PC-3 (cell line): ENCODE data around the gene PLAA. TPM values are rescaled to one million over a fixed set of nuclear protein-coding genes. Genes with fewer than 3 reads are reported as not detected.
A peak's percentile ranks its signal among the peaks of the same experiment; 100 is the strongest.

ENCODE experiments used
- ATAC-seq: fragments of 200-7000 bp; cut with Tn5 transposase; 2 replicates; pipeline ENCODE4 v1.9.1; 2020; ENCODE audit warnings: mild to moderate bottlenecking, moderate library complexity
- BruUV-seq: library from RNA; stranded (reverse); fragments of 400-500 nt; replicated peaks from 2 replicates; lab custom pipeline; 2021; lab: Mats Ljungman, UMichigan
- CTCF ChIA-PET: fragments of 300-600 bp; sonication (Branson Sonifier 250); formaldehyde crosslinking; loops from one replicate; lab custom pipeline; 2022; ENCODE audit warnings: antibody characterized with exemption; lab: Charles Lee
- POLR2A ChIA-PET: fragments of 300-600 bp; sonication (Branson Sonifier 250); formaldehyde crosslinking; loops from one replicate; lab custom pipeline; 2022; ENCODE audit warnings: antibody characterized with exemption; ENCODE audit not compliant: unreplicated experiment; lab: Charles Lee
- DNase-seq: peaks from one replicate; pipeline ENCODE4 v3.0.0-alpha.2; 2015
- H2AFZ ChIP-seq: fragments of 300-600 bp; sonication (generic); 2 replicates; pipeline ENCODE4 v1.6.0; 2016; ENCODE audit warnings: antibody characterized with exemption, low read length
- H3F3A ChIP-seq: fragments of 300-600 bp; sonication (generic); one replicate; pipeline ENCODE4 v1.6.0; 2017; ENCODE audit warnings: antibody characterized with exemption, low read length, control low read depth, mild to moderate bottlenecking; ENCODE audit not compliant: unreplicated experiment
- H3K27ac ChIP-seq: fragments of 300-600 bp; sonication (generic); 2 replicates; pipeline ENCODE4 v1.5.1; 2016; ENCODE audit warnings: mild to moderate bottlenecking, low read length
- H3K27me3 ChIP-seq: fragments of 300-600 bp; sonication (generic); 2 replicates; pipeline ENCODE4 v1.6.1; 2016; ENCODE audit warnings: low read length, mixed read lengths
- H3K36me3 ChIP-seq: fragments of 300-600 bp; sonication (generic); 2 replicates; pipeline ENCODE4 v1.6.1; 2016; ENCODE audit warnings: low read depth, mixed run types, low read length, mixed read lengths
- H3K4me1 ChIP-seq: fragments of 300-600 bp; sonication (generic); 2 replicates; pipeline ENCODE4 v1.5.1; 2016; ENCODE audit warnings: low read length; ENCODE audit not compliant: insufficient read depth
- H3K4me2 ChIP-seq: fragments of 300-600 bp; sonication (generic); 2 replicates; pipeline ENCODE4 v1.6.0; 2016; ENCODE audit warnings: low read length
- H3K4me3 ChIP-seq: fragments of 300-600 bp; sonication (generic); 2 replicates; pipeline ENCODE4 v1.5.1; 2016; ENCODE audit warnings: mild to moderate bottlenecking, low read length, mixed read lengths
- H3K79me2 ChIP-seq: fragments of 300-600 bp; sonication (generic); 2 replicates; pipeline ENCODE4 v1.6.1; 2017; ENCODE audit warnings: low read length, mixed read lengths
- H3K9ac ChIP-seq: fragments of 300-600 bp; sonication (generic); 2 replicates; pipeline ENCODE4 v1.6.0; 2016; ENCODE audit warnings: mild to moderate bottlenecking, low read length
- H3K9me2 ChIP-seq: fragments of 300-600 bp; sonication (generic); replicated peaks from 2 replicates; pipeline ENCODE4 v1.6.1; 2016; ENCODE audit warnings: mixed run types, low read length, mixed read lengths
- H3K9me3 ChIP-seq: fragments of 300-600 bp; sonication (generic); 2 replicates; pipeline ENCODE4 v1.6.1; 2016; ENCODE audit warnings: low read length, mixed read lengths
- H4K20me1 ChIP-seq: fragments of 300-600 bp; sonication (generic); 2 replicates; pipeline ENCODE4 v1.6.1; 2016; ENCODE audit warnings: low read length, mixed read lengths
- CTCF ChIP-seq: fragments of 300-600 bp; sonication (generic); conservative IDR thresholded peaks from 2 replicates; pipeline ENCODE4 v1.5.1; 2017; ENCODE audit warnings: antibody characterized with exemption, low read depth, mild to moderate bottlenecking, low read length
- EZH2 ChIP-seq: fragments of 300-600 bp; sonication (generic); IDR thresholded peaks from one replicate; pipeline ENCODE4 v1.6.1; 2017; ENCODE audit warnings: antibody characterized with exemption, mild to moderate bottlenecking, low read length; ENCODE audit not compliant: unreplicated experiment
- EZH2phosphoT487 ChIP-seq: fragments of 300-600 bp; sonication (generic); IDR thresholded peaks from 2 replicates; pipeline ENCODE4 v1.6.1; 2018; ENCODE audit warnings: mild to moderate bottlenecking, antibody characterized with exemption, low read length, borderline replicate concordance
- intact Hi-C: fragments of 100-400 bp; cut with micrococcal nuclease; formaldehyde crosslinking; loops from 2 replicates; pipeline ENCODE4 v1.9.0; 2023
- total RNA-seq: library from RNA; depleted of rRNA; stranded (reverse); fragments of >200 nt; gene quantifications from 2 replicates; pipeline ENCODE4 v1.2.3, GENCODE V29; 2014

PLAA gene
- total RNA-seq, 1 experiment from 2014 or later: 34.6 TPM

GRCh38 chr9:26904070-26904469 lies 43.0 kb downstream of the PLAA start:
- no peaks in the 10 kb centered on the region for H3K79me2 ChIP-seq
- H3K27ac ChIP-seq: no peak overlapping the region
- H3K9ac ChIP-seq: no peak overlapping the region
- no TSS peak for BruUV-seq
- CTCF ChIA-PET: no interaction called here
- no peaks in the 10 kb centered on the region for H3K9me2 ChIP-seq
- H3K36me3 ChIP-seq: peaks cover 24% of the 10 kb centered on the region; the same call in 1 of the 2 replicates
- H3K27me3 ChIP-seq: no peaks in the 10 kb centered on the region
- H3F3A ChIP-seq: no peaks in the 10 kb centered on the region
- H3K4me2 ChIP-seq: no peak overlapping the region
- H3K4me3 ChIP-seq: no peak overlapping the region
- no peaks in the 10 kb centered on the region for H3K9me3 ChIP-seq
- H2AFZ ChIP-seq: no peak overlapping the region
- DNase-seq (no peak), ATAC-seq (no peak)
- POLR2A ChIA-PET: no interaction called here
- H3K4me1 ChIP-seq: no peaks in the 10 kb centered on the region
- intact Hi-C loops: no loop called here
- TF ChIP-seq EZH2phosphoT487 (no peak), EZH2 (no peak), CTCF (no peak)
- H4K20me1 ChIP-seq: no peaks in the 10 kb centered on the region

- TSS peak; percentile 97 for BruUV-seq
- Histone ChIP-seq H3K9me3 (no peaks in the 10 kb centered on the region), H2AFZ (peak overlapping the region; percentile 98), H3K27me3 (no peaks in the 10 kb centered on the region), H3K79me2 (peaks cover 39% of the 10 kb centered on the region), H3K9ac (peak overlapping the region; percentile 92), H3K27ac (peak overlapping the region; percentile 91), H3K4me2 (peak overlapping the region; percentile 85), H3K4me1 (peaks cover 6% of the 10 kb centered on the region; the same call in 1 of the 2 replicates), H3K4me3 (peak overlapping the region; percentile 97), H3K36me3 (no peaks in the 10 kb centered on the region), H4K20me1 (no peaks in the 10 kb centered on the region; the same call in 1 of the 2 replicates), H3F3A (no peaks in the 10 kb centered on the region), H3K9me2 (no peaks in the 10 kb centered on the region)
- TF ChIP-seq EZH2phosphoT487 (no peak), EZH2 (no peak), CTCF (no peak)
- ATAC-seq (no peak), DNase-seq (no peak)
- intact Hi-C loops: no loop called here
- ChIA-PET POLR2A (no interaction called here), CTCF (no interaction called here)
Observed at GRCh38 chr9:26893030-26893676, 53.9 kb downstream of the PLAA start.
